GM21367 (cell line): ENCODE measurements around the gene NMS.
"Not testable (repeated sequence)": the region's sequence is repeated elsewhere in the genome, so short reads cannot be mapped to it uniquely, and the experiment has no call there.

Experiments
- ATAC-seq: cut with Tn5 transposase; IDR thresholded peaks from one replicate; pipeline ENCODE4 v1.9.1; 2021; ENCODE audit not compliant: unreplicated experiment

NMS gene

GRCh38 chr2:100470182-100470581 is at the start of gene NMS:
NMS (plus strand) TSS chr2:100470482; CDS start chr2:100470489, 7 bp downstream.
- no peak for ATAC-seq

- ATAC-seq, result no peak
These were observed 47.8 kb upstream of the NMS start for GRCh38 chr2:100422320-100423055.

GRCh38 chr2:100423631-100424030 is 46.7 kb upstream of the NMS start:
- no peak for ATAC-seq

GRCh38 chr2:100424277-100424875 is 45.9 kb upstream of the NMS start:
- ATAC-seq, result no peak

GRCh38 chr2:100425107-100425506 is 45.2 kb upstream of the NMS start:
- ATAC-seq, result no peak

GRCh38 chr2:100425573-100426383 is 44.5 kb upstream of the NMS start:
- no peak for ATAC-seq

GRCh38 chr2:100426384-100426720 is 43.9 kb upstream of the NMS start:
- ATAC-seq, result no peak

GRCh38 chr2:100427111-100427510 is 43.2 kb upstream of the NMS start:
- no peak for ATAC-seq

GRCh38 chr2:100427627-100428258 is 42.5 kb upstream of the NMS start:
- no peak for ATAC-seq

GRCh38 chr2:100429726-100430125 is 40.6 kb upstream of the NMS start:
- no peak for ATAC-seq

- no peak for ATAC-seq
These were observed 32.5 kb upstream of the NMS start for GRCh38 chr2:100437751-100438150.

- no peak for ATAC-seq
These were observed 23.6 kb upstream of the NMS start for GRCh38 chr2:100446696-100447095.

GRCh38 chr2:100451092-100451491 is 19.2 kb upstream of the NMS start:
- no peak for ATAC-seq

GRCh38 chr2:100451734-100452133 is 18.5 kb upstream of the NMS start:
- ATAC-seq, result no peak

GRCh38 chr2:100453853-100454252 is 16.4 kb upstream of the NMS start:
- ATAC-seq, result no peak

- not testable (repeated sequence) for ATAC-seq
These were observed 13.9 kb upstream of the NMS start for GRCh38 chr2:100456357-100456756.

- no peak for ATAC-seq
These were observed 9.3 kb upstream of the NMS start for GRCh38 chr2:100460904-100461530.

GRCh38 chr2:100470898-100471514 is 724 bp downstream of the NMS start:
- no peak for ATAC-seq

- ATAC-seq, result no peak
These were observed 6.3 kb downstream of the NMS start for GRCh38 chr2:100476606-100477005.

GRCh38 chr2:100482741-100483140 is 12.5 kb downstream of the NMS start:
- no peak for ATAC-seq

- no peak for ATAC-seq
These were observed 13.6 kb downstream of the NMS start for GRCh38 chr2:100483895-100484294.
